Activated CD4-positive, alpha-beta T cell treated with anti-CD3 and anti-CD28 coated beads, Interleukin-2, amount 50 U/mL, for 48 hours (primary cell): Measurements from ENCODE around the gene ZBP1.

ENCODE experiments used
- DNase-seq, 2 experiments: peaks; one replicate each; pipeline ENCODE4 v3.0.0-alpha.2; 2020

The ZBP1 gene

GRCh38 chr20:57616143-57616951 lies 3.9 kb downstream of the ZBP1 start:
- no peak for DNase-seq

- DNase-seq, result no peak
Measured at GRCh38 chr20:57615445-57615811, 4.8 kb downstream of the ZBP1 start.

- no peak for DNase-seq
Measured at GRCh38 chr20:57614490-57615444, 5.5 kb downstream of the ZBP1 start.

- DNase-seq, result no peak
Measured at GRCh38 chr20:57613481-57613921, 6.7 kb downstream of the ZBP1 start.

- no peak for DNase-seq
Measured at GRCh38 chr20:57612916-57613315, 7.3 kb downstream of the ZBP1 start.

GRCh38 chr20:57612436-57612835 lies 7.8 kb downstream of the ZBP1 start:
- no peak for DNase-seq

GRCh38 chr20:57611586-57612311 lies 8.5 kb downstream of the ZBP1 start:
- no peak for DNase-seq

GRCh38 chr20:57610261-57610952 lies 9.8 kb downstream of the ZBP1 start:
- no peak for DNase-seq

- no peak for DNase-seq
Measured at GRCh38 chr20:57609842-57610167, 10.4 kb downstream of the ZBP1 start.

GRCh38 chr20:57609086-57609841 lies 11.0 kb downstream of the ZBP1 start:
- DNase-seq, result no peak

GRCh38 chr20:57608516-57608915 lies 11.7 kb downstream of the ZBP1 start:
- no peak for DNase-seq

- DNase-seq, result no peak
Measured at GRCh38 chr20:57605878-57606277, 14.3 kb downstream of the ZBP1 start.

- DNase-seq, result no peak
Measured at GRCh38 chr20:57605045-57605444, 15.2 kb downstream of the ZBP1 start.

GRCh38 chr20:57603120-57603519 lies 17.1 kb downstream of the ZBP1 start:
- no peak for DNase-seq

- no peak for DNase-seq
Measured at GRCh38 chr20:57601737-57602136, 18.5 kb downstream of the ZBP1 start.

GRCh38 chr20:57601211-57601570 lies 19.0 kb downstream of the ZBP1 start:
- DNase-seq, result no peak

GRCh38 chr20:57600320-57601210 lies 19.7 kb downstream of the ZBP1 start:
- DNase-seq, result peak in 1 of 2 experiments; percentile 15

- no peak for DNase-seq
Measured at GRCh38 chr20:57598491-57598890, 21.7 kb downstream of the ZBP1 start.

GRCh38 chr20:57598060-57598459 lies 22.2 kb downstream of the ZBP1 start:
- DNase-seq, result no peak

- peak; percentile 69 to 73 for DNase-seq
Measured at GRCh38 chr20:57596998-57597939, 23.0 kb downstream of the ZBP1 start.
